ENCODE measurements around the gene PLD4.
"Not testable (repeated sequence)": the region's sequence is repeated elsewhere in the genome, so short reads cannot be mapped to it uniquely, and the experiment has no call there.

Gene PLD4

DNA sequence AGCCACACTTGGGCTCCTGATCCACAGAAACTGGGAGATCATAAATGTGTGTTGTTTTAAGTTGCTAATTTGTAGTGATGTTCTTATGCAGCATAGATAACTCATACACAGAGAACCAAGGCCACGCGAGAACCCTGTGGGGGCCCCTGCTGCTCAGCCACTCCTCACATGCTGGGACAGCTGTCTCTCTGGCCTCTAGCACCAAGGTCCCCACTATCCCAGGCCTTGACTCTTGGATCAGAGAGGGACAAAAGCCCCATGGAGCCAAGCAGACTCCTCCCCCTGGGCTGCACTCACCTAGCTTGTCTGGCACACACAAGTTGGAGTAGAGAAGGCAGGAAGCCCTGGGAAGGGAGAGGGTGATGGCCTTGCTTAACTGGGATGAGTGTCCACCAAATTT is 11.3 kb downstream of the PLD4 start:
- ATAC-seq = no peak
- H3K9me3 Mint-ChIP-seq = no peaks in the 10 kb centered on the region
- no peak overlapping the region for H3K4me3 Mint-ChIP-seq

DNA sequence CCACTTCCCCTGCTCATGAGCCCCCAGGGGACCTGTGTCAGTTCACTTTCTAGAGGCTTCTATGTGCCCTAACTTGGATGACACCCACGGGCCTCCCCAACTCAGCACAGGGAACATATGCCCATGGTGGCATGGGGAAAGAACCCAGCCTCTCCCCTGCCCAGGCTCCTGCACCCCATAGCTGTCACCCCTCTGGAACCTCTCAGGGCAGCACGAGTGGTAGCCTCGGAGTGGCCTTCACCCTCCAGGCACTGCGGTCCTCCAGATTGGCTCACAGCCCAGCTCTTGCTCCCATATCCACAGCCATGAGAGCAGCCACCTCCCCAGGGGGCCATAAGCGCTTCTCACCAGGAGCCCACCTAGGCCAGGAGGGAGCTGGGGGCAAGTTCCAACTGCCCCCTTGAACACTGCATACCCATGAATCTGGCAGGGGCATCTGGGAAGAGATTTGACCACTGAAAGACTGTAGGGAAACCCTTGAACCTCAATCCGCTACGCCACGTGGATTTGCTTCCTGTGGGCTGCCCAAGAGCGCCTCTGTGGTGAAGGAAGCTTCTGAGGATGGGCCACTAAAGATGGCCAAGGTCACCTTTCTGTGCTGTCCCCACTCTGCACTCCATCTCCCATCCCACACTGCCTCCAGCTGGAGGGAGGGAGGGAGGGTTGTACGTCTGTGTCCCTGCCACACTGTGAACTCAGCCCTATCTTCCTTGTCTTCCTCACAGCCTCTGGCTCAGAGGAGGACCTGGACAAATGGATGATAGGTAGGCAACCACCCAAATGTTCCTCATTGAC is 11.9 kb downstream of the PLD4 start:
- Mint-ChIP-seq H3K9me3 (no peaks in the 10 kb centered on the region), H3K27ac (no peak overlapping the region), H3K36me3 (ENCODE audit: low read depth) (no peaks in the 10 kb centered on the region), H3K4me3 (no peak overlapping the region), H3K27me3 (peaks cover 10% of the 10 kb centered on the region), H3K4me1 (peaks cover 3% of the 10 kb centered on the region)
- ATAC-seq (no peak), DNase-seq (no peak)

More for the DNA sequence above, 11.3 kb downstream of the PLD4 start:
- Mint-ChIP-seq H3K27me3 (peaks cover 10% of the 10 kb centered on the region), H3K27ac (no peak overlapping the region), H3K36me3 (ENCODE audit: low read depth) (no peaks in the 10 kb centered on the region), H3K4me1 (peaks cover 3% of the 10 kb centered on the region)
- no peak for DNase-seq

DNA sequence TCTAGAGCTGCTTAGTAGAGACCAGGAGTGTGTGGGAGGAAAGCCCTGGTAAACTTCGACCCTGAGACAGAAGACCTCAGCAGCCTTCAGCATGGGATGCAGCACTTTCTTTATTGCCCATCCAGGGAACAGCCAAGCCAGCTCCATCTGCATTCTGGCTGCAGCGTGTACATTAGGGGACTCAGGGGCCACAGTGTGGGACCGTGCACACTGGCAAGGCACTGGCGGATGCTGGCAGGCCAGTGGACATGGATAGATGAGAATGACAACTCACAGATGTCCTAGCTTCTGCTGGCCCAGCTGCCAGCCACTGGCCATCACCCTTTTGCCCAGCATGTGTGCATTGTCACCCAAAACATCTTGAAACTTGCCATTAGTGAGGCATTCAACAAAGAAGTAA is 12.5 kb downstream of the PLD4 start:
- ATAC-seq (no peak), DNase-seq (no peak)
- H3K9me3 Mint-ChIP-seq = no peaks in the 10 kb centered on the region
- H3K36me3 Mint-ChIP-seq (ENCODE audit: low read depth) = no peaks in the 10 kb centered on the region
- no peak overlapping the region for H3K4me3 Mint-ChIP-seq
- peaks cover 10% of the 10 kb centered on the region for H3K27me3 Mint-ChIP-seq
- H3K4me1 Mint-ChIP-seq = peaks cover 3% of the 10 kb centered on the region
- no peak overlapping the region for H3K27ac Mint-ChIP-seq

DNA sequence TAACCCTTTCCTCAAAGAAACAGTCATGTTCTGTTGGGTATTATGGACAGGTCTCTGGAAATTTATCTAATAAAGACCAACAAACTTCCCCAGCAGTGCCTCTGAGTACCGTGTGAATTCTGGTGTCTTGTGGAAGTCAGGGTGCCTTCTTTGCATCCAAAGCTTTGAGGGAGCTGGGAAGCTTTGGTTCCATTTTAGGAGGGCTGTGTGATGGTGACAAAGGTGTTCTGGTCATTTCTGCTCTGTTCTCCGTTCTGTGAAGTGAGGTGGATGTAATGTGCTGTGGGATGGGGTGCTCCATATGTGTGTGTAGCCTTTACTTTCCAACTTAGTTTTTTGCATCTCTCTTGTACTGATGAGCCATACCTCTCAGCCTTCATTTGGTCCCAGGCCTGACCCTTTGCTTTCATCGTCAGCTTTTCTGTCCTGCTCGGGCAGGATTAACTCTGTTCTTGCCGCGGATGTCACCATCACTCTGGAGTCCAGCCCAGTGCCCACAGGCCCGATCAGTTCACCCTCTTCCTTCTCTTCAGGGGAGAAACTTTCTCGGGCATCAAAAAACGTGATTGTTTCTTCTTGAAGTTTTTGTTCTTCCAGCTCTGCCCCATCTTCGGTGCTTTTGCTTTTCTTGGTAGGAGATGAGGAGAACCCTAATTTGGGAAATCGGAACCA is 13.2 kb downstream of the PLD4 start:
- no peak for ATAC-seq
- Mint-ChIP-seq H3K4me3 (no peak overlapping the region), H3K27me3 (peaks cover 10% of the 10 kb centered on the region)

DNA sequence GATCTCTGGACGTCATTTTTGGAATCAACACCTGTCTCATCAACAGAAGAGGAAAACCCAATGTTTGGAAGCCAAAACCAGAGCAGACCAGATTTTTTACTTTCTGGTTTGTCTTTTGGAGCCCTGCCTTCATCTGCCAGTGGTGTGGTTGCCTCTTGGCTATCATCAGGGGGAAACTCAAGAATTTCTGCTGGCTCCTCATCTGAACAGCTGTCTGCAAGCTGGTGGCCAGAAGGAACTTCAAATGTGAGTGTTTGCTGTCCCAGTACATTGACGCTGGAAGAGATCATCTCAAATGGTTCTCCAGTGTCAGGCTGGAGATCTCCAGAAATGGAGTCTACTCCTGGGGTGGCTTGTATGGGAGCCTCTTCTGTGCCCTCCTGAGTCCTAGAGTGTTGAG is 13.8 kb downstream of the PLD4 start:
- ATAC-seq = no peak
- H3K9me3 Mint-ChIP-seq = no peaks in the 10 kb centered on the region
- no peak overlapping the region for H3K4me3 Mint-ChIP-seq
- H3K4me1 Mint-ChIP-seq = peaks cover 3% of the 10 kb centered on the region
- H3K36me3 Mint-ChIP-seq (ENCODE audit: low read depth) = no peaks in the 10 kb centered on the region
- H3K27ac Mint-ChIP-seq = no peak overlapping the region
- DNase-seq = no peak
- H3K27me3 Mint-ChIP-seq = peaks cover 10% of the 10 kb centered on the region

More for the DNA sequence above, 13.2 kb downstream of the PLD4 start:
- no peak for DNase-seq
- H3K36me3 Mint-ChIP-seq (ENCODE audit: low read depth) = no peaks in the 10 kb centered on the region
- H3K4me1 Mint-ChIP-seq = peaks cover 3% of the 10 kb centered on the region
- no peaks in the 10 kb centered on the region for H3K9me3 Mint-ChIP-seq
- no peak overlapping the region for H3K27ac Mint-ChIP-seq

DNA sequence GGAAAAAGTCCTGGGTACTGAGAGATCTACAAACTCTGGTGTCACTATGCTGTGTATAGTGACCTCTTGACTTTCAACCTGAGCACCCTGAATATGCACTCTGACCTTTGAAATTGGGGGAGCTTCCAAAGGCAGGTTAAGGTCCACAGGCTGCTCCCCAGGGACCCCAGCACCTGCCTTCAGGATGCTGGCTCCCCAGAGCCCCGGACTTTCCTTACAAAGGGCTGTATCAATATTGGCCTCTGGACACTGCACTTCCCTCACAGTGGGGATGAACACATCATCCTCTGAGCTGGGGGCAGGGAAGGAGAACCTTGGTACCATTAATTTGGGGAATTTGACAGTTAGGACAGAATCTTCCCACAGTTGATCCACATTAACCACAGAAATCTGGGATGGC is 14.3 kb downstream of the PLD4 start:
- ATAC-seq = no peak
- peaks cover 3% of the 10 kb centered on the region for H3K4me1 Mint-ChIP-seq
- DNase-seq = no peak
- H3K9me3 Mint-ChIP-seq = no peaks in the 10 kb centered on the region
- no peak overlapping the region for H3K27ac Mint-ChIP-seq
- H3K4me3 Mint-ChIP-seq = no peak overlapping the region
- peaks cover 10% of the 10 kb centered on the region for H3K27me3 Mint-ChIP-seq
- no peaks in the 10 kb centered on the region for H3K36me3 Mint-ChIP-seq (ENCODE audit: low read depth)

DNA sequence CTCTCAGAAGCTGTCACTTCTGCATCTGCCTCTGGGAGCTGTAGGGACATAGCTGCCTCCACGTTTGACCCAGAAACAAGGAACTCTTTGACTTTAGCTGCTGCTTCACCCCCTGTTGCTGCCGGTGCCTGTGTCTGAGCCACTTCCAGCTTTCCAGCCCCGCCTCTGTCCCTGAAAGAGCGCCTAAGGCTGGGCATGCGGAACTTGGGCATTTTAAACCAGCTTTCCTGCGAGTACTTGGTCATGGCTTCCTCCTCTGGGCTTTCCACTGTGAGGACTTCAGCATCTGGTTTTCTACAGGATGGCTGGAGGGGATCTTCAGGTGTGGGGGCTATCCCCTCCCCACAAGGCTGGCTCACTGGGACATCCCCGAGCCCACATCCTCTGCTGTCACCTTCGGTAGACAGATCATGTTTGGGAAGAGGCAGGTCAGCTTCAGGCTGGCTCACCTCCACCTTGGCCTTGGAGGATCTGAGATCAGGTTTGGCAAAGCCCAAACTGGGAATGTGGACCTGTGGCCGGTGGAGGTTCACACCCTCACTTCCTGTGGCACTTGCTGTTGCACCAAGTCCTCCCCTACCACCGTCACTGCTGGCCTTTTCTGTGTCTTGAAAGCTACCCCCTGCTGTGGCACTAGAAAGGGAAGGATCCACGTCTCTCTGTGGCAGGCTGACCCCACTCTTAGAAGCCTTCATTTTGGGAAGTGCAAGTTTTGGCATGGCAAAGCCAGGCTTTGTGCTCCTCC is 15.2 kb downstream of the PLD4 start:
- no peak for ATAC-seq
- Mint-ChIP-seq H3K36me3 (ENCODE audit: low read depth) (no peaks in the 10 kb centered on the region), H3K27ac (no peak overlapping the region), H3K4me1 (no peaks in the 10 kb centered on the region), H3K27me3 (peaks cover 4% of the 10 kb centered on the region), H3K4me3 (no peak overlapping the region), H3K9me3 (no peaks in the 10 kb centered on the region)
- DNase-seq = no peak

DNA sequence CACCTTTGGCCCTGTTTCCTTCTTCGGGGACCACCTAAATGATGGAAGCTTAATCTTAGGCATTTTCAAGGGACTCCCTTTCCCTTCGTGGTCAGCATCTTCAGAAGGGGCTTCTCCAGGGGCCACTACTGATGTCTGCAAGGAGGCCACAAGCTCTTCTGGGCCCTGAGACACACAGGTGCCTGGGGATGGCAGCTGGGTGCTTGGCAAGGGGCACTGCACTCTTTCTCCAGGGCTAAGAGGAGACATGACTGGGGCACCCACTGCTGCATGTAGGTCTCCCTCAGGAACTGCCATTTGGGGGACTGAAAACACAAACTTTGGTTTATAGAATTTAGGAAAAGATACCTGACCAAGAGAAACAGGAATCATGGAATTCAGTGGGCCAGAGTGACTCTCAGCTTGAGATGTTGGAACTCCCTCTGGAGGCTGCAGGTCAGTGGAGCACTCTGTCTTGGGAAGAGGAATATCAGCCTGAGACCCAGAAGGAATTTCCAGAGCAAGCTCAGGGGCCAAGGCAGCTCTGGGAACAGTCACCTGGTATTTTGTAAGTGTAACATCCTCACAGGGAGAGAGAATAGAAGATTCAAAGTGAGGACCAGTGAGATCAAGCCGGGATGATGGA is 16.0 kb downstream of the PLD4 start:
- H3K27ac Mint-ChIP-seq = no peak overlapping the region
- H3K4me1 Mint-ChIP-seq = no peaks in the 10 kb centered on the region

DNA sequence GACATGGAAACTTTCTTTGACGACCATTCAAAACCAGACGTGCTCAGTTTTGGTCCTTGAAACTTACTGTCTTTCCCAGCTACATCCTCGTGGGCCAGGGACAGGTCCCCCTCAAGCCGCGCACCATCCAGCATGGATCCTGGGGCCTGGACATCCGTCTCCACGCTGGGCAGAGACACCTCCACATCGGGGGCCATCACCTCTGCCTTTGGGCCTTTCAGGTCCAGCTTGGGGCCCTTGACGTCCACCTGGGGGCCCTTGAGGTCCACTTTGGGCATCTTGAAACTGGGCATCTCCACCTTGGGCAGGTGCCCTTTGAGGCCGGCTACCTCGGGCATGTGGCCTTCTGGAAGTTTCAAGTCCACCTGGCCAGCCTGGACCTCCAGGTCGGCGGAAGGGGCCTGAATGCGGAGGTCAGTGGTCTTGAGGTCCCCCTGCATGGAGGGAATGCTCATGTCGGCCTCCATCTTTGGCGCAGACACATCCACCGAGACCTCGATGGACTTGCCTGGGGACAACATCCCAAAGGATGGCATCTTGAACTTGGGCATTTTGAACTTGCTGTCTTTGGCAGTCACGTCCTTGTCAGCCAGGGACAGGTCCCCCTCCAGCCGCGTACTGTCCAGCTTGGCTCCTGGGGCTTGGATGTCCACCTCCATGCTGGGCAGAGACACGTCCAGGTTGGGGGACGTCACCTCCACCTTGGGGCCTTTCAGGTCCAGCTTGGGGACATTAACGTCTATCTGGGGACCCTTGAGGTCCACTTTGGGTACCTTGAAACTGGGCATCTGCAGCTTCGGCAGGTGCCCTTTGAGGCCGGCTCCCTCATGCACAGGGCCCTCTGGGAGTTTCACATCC is 17.1 kb downstream of the PLD4 start:
- Mint-ChIP-seq H3K27ac (no peak overlapping the region), H3K4me1 (no peaks in the 10 kb centered on the region)
- no peak for DNase-seq

More for the DNA sequence above, 16.0 kb downstream of the PLD4 start:
- Mint-ChIP-seq H3K36me3 (ENCODE audit: low read depth) (no peaks in the 10 kb centered on the region), H3K4me3 (no peak overlapping the region), H3K9me3 (no peaks in the 10 kb centered on the region), H3K27me3 (peaks cover 4% of the 10 kb centered on the region)
- ATAC-seq (no peak), DNase-seq (no peak)

DNA sequence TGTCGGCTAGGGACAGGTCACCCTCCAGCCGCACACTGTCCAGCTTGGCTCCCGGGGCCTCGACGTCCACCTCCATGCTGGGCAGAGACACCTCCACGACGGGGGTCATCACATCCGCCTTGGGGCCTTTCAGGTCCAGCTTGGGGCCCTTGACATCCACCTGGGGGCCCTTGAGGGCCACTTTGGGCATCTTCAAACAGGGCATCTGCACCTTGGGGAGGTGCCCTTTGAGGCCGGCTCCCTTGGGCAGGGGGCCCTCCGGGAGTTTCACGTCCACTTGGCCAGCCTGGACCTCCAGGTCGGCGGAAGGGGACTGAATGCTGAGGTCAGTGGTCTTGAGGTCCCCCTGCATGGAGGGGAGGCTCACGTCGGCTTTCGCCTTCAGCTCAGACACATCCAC is 17.9 kb downstream of the PLD4 start:
- ATAC-seq (no peak), DNase-seq (no peak)
- H3K27ac Mint-ChIP-seq = no peak overlapping the region
- H3K9me3 Mint-ChIP-seq = no peaks in the 10 kb centered on the region
- H3K4me3 Mint-ChIP-seq = no peak overlapping the region
- no peaks in the 10 kb centered on the region for H3K4me1 Mint-ChIP-seq
- peaks cover 4% of the 10 kb centered on the region for H3K27me3 Mint-ChIP-seq
- no peaks in the 10 kb centered on the region for H3K36me3 Mint-ChIP-seq (ENCODE audit: low read depth)

More for the DNA sequence above, 17.1 kb downstream of the PLD4 start:
- ATAC-seq = no peak
- Mint-ChIP-seq H3K36me3 (ENCODE audit: low read depth) (no peaks in the 10 kb centered on the region), H3K9me3 (no peaks in the 10 kb centered on the region), H3K27me3 (peaks cover 4% of the 10 kb centered on the region), H3K4me3 (no peak overlapping the region)

DNA sequence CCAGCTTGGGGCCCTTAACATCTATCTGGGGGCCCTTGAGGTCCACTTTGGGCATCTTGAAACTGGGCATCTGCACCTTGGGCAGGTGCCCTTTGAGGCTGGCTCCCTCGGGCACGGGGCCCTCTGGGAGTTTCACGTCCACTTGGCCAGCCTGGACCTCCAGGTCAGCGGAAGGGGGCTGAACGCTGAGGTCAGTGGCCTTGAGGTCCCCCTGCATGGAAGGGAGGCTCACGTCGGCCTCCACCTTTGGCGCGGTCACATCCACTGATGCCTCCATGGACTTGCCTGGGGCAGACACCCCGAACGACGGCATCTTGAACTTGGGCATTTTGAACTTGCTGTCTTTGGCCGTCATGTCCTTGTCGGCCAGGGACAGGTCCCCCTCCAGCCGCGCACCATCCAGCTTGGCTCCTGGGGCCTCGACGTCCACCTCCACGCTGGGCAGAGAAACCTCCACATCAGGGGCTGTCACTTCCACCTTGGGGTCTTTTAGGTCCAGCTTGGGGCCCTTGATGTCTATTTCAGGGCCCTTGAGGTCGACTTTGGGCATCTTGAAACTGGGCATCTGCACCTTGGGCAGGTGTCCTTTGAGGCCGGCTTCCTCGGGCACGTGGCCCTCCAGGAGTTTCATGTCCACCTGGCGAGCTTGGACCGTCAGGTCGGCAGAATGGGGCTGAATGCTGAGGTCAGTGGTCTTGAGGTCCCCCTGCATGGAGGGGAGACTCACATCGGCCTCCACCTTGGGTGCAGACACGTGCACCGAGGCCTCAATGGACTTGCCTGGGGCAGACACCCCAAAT is 18.7 kb downstream of the PLD4 start:
- ATAC-seq; H3K4me1 Mint-ChIP-seq; H3K27me3 Mint-ChIP-seq; H3K36me3 Mint-ChIP-seq (ENCODE audit: low read depth); H3K9me3 Mint-ChIP-seq; H3K4me3 Mint-ChIP-seq; H3K27ac Mint-ChIP-seq; DNase-seq: not testable (repeated sequence)

DNA sequence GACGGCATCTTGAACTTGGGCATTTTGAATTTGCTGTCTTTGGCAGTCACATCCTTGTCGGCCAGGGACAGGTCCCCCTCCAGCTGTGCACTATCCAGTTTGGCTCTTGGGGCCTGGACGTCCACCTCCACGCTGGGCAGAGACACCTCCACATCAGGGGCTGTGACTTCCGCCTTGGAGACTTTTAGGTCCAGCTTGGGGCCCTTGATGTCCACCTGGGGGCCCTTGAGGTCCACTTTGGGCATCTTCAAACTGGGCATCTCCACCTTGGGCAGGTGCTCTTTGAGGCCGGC is 19.3 kb downstream of the PLD4 start:
- ATAC-seq; H3K36me3 Mint-ChIP-seq (ENCODE audit: low read depth); H3K27ac Mint-ChIP-seq; H3K27me3 Mint-ChIP-seq; H3K9me3 Mint-ChIP-seq; DNase-seq; H3K4me1 Mint-ChIP-seq; H3K4me3 Mint-ChIP-seq: not testable (repeated sequence)

DNA sequence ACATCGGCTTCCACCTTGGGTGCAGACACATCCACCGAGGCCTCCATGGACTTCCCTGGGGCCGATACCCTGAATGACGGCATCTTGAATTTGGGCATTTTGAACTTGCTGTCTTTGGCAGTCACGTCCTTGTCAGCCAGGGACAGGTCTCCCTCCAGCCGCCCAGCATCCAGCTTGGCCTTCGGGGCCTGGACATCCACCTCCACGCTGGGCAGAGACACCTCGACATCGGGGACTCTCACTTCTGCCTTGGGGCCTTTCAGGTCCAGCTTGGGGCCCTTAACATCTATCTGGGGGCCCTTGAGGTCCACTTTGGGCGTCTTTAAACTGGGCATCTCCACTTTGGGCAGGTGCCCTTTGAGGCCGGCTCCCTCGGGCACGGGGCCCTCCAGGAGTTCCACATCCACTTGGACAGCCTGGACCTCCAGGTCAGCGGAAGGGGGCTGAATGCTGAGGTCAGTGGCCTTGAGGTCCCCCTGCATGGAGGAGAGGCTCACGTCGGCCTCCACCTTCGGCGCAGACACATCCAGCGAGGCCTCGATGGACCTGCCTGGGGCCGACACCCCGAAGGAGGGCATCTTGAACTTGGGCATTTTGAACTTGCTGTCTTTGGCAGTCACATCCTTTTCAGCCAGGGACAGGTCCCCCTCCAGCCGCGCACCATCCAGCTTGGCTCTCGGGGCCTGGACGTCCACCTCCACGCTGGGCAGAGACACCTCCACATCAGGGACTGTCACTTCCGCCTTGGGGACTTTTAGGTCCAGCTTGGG is 19.9 kb downstream of the PLD4 start:
- H3K4me3 Mint-ChIP-seq = not testable (repeated sequence)

More for the DNA sequence above, 19.9 kb downstream of the PLD4 start:
- H3K4me1 Mint-ChIP-seq; H3K27ac Mint-ChIP-seq; H3K27me3 Mint-ChIP-seq; H3K9me3 Mint-ChIP-seq; ATAC-seq; DNase-seq; H3K36me3 Mint-ChIP-seq (ENCODE audit: low read depth): not testable (repeated sequence)

All from activated naive CD8-positive, alpha-beta T cell treated with anti-CD3 and anti-CD28 coated beads, Interleukin-2, amount 50 U/mL, for 24 hours (primary cell).